Neuronal stem cell (in vitro differentiated cells): ENCODE data around the gene YJU2.

ENCODE experiments used
- DNase-seq: peaks from one replicate; pipeline ENCODE4 v3.0.0-alpha.2; 2013; ENCODE audit warnings: low spot score
- H2AFZ ChIP-seq: one replicate; pipeline ENCODE4 v1.6.1; 2013; ENCODE audit warnings: mild to moderate bottlenecking, low read length, inconsistent platforms
- H2AK5ac ChIP-seq: 2 replicates; pipeline ENCODE4 v1.6.1; 2013; ENCODE audit warnings: low read depth, mild to moderate bottlenecking, inconsistent platforms, low read length, moderate library complexity, mixed read lengths
- H2BK120ac ChIP-seq: 2 replicates; pipeline ENCODE4 v1.6.1; 2013; ENCODE audit warnings: low read depth, mild to moderate bottlenecking, inconsistent platforms, low read length, moderate library complexity, mixed read lengths
- H2BK12ac ChIP-seq: one replicate; pipeline ENCODE4 v1.6.1; 2013; ENCODE audit warnings: low read length, inconsistent platforms
- H2BK15ac ChIP-seq: 2 replicates; pipeline ENCODE4 v1.6.1; 2013; ENCODE audit warnings: mild to moderate bottlenecking, low read length, inconsistent platforms, mixed read lengths
- H2BK5ac ChIP-seq: one replicate; pipeline ENCODE4 v1.6.1; 2013; ENCODE audit warnings: inconsistent platforms, mild to moderate bottlenecking, low read length, moderate library complexity
- H3K14ac ChIP-seq: one replicate; pipeline ENCODE4 v1.6.1; 2013; ENCODE audit warnings: low read length, inconsistent platforms
- H3K18ac ChIP-seq: 2 replicates; pipeline ENCODE4 v1.6.1; 2013; ENCODE audit warnings: low read length, inconsistent platforms
- H3K23ac ChIP-seq: 2 replicates; pipeline ENCODE4 v1.6.1; 2013; ENCODE audit warnings: low read depth, mild to moderate bottlenecking, mixed read lengths, low read length, inconsistent platforms; ENCODE audit not compliant: poor library complexity
- H3K27ac ChIP-seq: replicated peaks from 3 replicates; pipeline ENCODE4 v1.5.1; 2013; ENCODE audit warnings: low read length, inconsistent platforms
- H3K27me3 ChIP-seq, 3 experiments: 2 replicates each; pipeline ENCODE4 v1.6.1; 2013; ENCODE audit warnings: low read length in 3 of 3, mild to moderate bottlenecking in 2 of 3, inconsistent platforms in 1 of 3, low read depth in 1 of 3, mixed read lengths in 1 of 3, moderate library complexity in 1 of 3; ENCODE audit not compliant: control insufficient read depth in 3 of 3, insufficient read depth in 3 of 3
- H3K36me3 ChIP-seq, 2 donors: replicated peaks in 1 of 2; 2 replicates each; pipeline ENCODE4 v1.6.1; 2013; ENCODE audit warnings: low read length in 2 of 2; ENCODE audit not compliant: control insufficient read depth in 2 of 2, insufficient read depth in 2 of 2
- H3K4ac ChIP-seq: 2 replicates; pipeline ENCODE4 v1.6.1; 2013; ENCODE audit warnings: inconsistent platforms, mild to moderate bottlenecking, low read length, moderate library complexity
- H3K4me1 ChIP-seq, 2 donors: 1 replicate in 1 of 2; 2 replicates in 1 of 2; pipeline ENCODE4 v1.6.1; 2013; ENCODE audit warnings: low read length in 2 of 2, low read depth in 1 of 2; ENCODE audit not compliant: control insufficient read depth in 2 of 2, insufficient read depth in 1 of 2
- H3K4me2 ChIP-seq: one replicate; pipeline ENCODE4 v1.6.1; 2013; ENCODE audit warnings: mild to moderate bottlenecking, low read length, inconsistent platforms; ENCODE audit not compliant: insufficient read depth, poor library complexity, severe bottlenecking
- H3K4me3 ChIP-seq, 2 donors: 2 replicates each; pipeline ENCODE4 v1.5.1; 2013; ENCODE audit warnings: low read length in 2 of 2, mild to moderate bottlenecking in 2 of 2, inconsistent platforms in 1 of 2, moderate library complexity in 1 of 2
- H3K79me1 ChIP-seq: one replicate; pipeline ENCODE4 v1.6.1; 2013; ENCODE audit warnings: low read depth, mild to moderate bottlenecking, inconsistent platforms, low read length, moderate library complexity
- H3K9ac ChIP-seq: one replicate; pipeline ENCODE4 v1.6.1; 2013; ENCODE audit warnings: mild to moderate bottlenecking, low read depth, low read length, inconsistent platforms; ENCODE audit not compliant: poor library complexity
- H3K9me3 ChIP-seq, 2 donors: replicated peaks in 1 of 2; 2 replicates each; pipeline versions ENCODE3 to v1.6.1; 2013; ENCODE audit warnings: low read length in 2 of 2, mild to moderate bottlenecking in 2 of 2, inconsistent platforms in 1 of 2, low read depth in 1 of 2, mixed read lengths in 1 of 2, moderate library complexity in 1 of 2; ENCODE audit not compliant: control insufficient read depth in 2 of 2, insufficient read depth in 1 of 2
- H4K8ac ChIP-seq: one replicate; pipeline ENCODE4 v1.6.1; 2013; ENCODE audit warnings: low read depth, mild to moderate bottlenecking, inconsistent platforms, low read length, moderate library complexity
- H4K91ac ChIP-seq: one replicate; pipeline ENCODE4 v1.6.1; 2013; ENCODE audit warnings: low read length, low read depth, mild to moderate bottlenecking, inconsistent platforms; ENCODE audit not compliant: poor library complexity
- WGBS, 2 donors: extraction: QIAGEN DNeasy Blood & Tissue Kit; methylation state at CpG; one replicate each; pipeline ENCODE4 v1.1.7; 2013; ENCODE audit warnings: missing lambda C conversion rate in 2 of 2, mixed read lengths in 1 of 2; ENCODE audit not compliant: insufficient read length in 2 of 2, insufficient replicate concordance in 1 of 2; ENCODE audit errors: extremely low coverage in 2 of 2; 5-methylcytosine and 5-hydroxymethylcytosine counted together

YJU2 gene

DNA sequence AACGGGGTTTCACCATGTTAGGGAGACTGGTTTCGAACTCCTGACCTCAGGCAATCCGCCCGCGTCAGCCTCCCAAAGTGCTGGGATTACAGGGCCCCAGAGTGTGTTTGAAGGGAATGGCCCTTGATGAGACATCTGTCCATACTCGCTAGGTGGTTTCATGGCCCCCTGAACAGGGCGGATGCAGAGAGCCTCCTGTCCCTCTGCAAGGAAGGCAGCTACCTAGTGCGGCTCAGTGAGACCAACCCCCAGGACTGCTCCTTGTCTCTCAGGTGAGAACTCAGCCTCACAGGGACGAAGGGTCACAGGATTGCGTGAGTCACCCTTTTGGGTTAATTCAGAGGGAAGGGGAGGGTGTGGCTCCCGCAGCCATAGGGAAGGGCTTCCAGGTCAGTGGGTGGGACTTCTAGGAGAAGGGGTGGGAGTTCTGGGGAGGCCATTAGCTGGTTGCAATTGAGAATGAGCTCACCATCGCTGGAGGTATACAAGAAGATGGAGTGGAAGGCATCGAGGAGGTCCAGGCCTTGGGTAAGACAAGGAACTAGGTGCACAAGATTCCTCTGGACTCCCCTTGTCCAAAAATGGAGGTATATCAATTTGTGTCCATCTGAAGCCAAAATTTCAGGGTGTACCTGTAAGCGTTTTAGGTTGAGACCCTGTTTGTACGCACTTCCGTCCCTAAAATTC is 41.4 kb downstream of the YJU2 start:
- no peak overlapping the region for H3K27ac ChIP-seq
- no peak for DNase-seq

GRCh38 chr19:4291184-4291732 is 44.4 kb downstream of the YJU2 start:
- no peak overlapping the region for H2BK120ac ChIP-seq
- no peak overlapping the region for H2BK15ac ChIP-seq
- H3K27me3 ChIP-seq = no peaks in the 10 kb centered on the region
- no peak overlapping the region for H2BK12ac ChIP-seq
- no peak for DNase-seq
- no peak overlapping the region for H3K27ac ChIP-seq
- no peak overlapping the region for H4K8ac ChIP-seq
- WGBS, 2 donors = no CpG with 5 or more reads among the region's 8 CpGs
- no peaks in the 10 kb centered on the region for H3K79me1 ChIP-seq
- H2AK5ac ChIP-seq = peak overlapping the region; percentile 81
- H3K18ac ChIP-seq = peak overlapping the region; percentile 74
- H2AFZ ChIP-seq = peak overlapping the region; percentile 11
- no peak overlapping the region for H4K91ac ChIP-seq
- no peak overlapping the region for H3K14ac ChIP-seq
- H3K36me3 ChIP-seq = peaks cover 0 to 24% of the 10 kb centered on the region in 2 donors
- H2BK5ac ChIP-seq = no peak overlapping the region
- no peaks in the 10 kb centered on the region for H3K9me3 ChIP-seq
- no peak overlapping the region for H3K4me3 ChIP-seq
- H3K23ac ChIP-seq = no peak overlapping the region
- no peak overlapping the region for H3K4me2 ChIP-seq
- peaks cover 7% of the 10 kb centered on the region in 2 donors for H3K4me1 ChIP-seq
- no peak overlapping the region for H3K9ac ChIP-seq
- no peak overlapping the region for H3K4ac ChIP-seq

More for the DNA sequence above, 41.4 kb downstream of the YJU2 start:
- Histone ChIP-seq H2AFZ (no peak overlapping the region), H3K4me1 (peaks cover 7 to 9% of the 10 kb centered on the region in 2 donors), H4K8ac (no peak overlapping the region), H3K4me2 (no peak overlapping the region), H3K18ac (no peak overlapping the region), H2BK12ac (no peak overlapping the region), H2BK5ac (no peak overlapping the region), H2AK5ac (no peak overlapping the region), H3K36me3 (peaks cover 0 to 37% of the 10 kb centered on the region in 2 donors), H3K4ac (no peak overlapping the region), H3K14ac (no peak overlapping the region), H3K79me1 (no peaks in the 10 kb centered on the region), H3K27me3 (peaks cover 0 to 3% (median 0%) of the 10 kb centered on the region in 3 experiments), H4K91ac (no peak overlapping the region), H3K4me3 (no peak overlapping the region), H2BK120ac (no peak overlapping the region), H2BK15ac (no peak overlapping the region), H3K23ac (peak overlapping the region; percentile 58), H3K9me3 (no peaks in the 10 kb centered on the region), H3K9ac (no peak overlapping the region)
- no CpG with 5 or more reads among the region's 16 CpGs for WGBS, 2 donors

DNA sequence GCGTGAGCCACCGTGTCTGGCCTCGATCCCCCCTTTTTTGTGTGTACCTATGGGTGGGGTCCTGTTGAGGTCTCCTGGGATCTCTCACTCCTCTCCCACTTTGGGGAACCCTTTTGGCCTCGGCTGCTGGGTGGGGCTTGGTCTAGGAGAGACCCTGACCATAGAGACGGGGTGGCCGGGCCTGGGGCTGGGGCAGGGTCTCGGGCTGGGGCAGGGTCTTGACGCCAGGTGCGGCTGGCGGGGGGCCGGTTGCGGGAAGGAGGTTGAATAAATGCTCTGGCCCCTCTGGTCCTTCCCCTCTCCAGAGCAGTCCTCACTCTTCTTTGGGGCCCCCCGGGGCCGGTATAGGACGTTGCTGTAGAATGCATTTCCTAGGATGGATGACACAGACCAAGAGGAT is 45.6 kb downstream of the YJU2 start:
- H2AFZ ChIP-seq = no peak overlapping the region
- H3K4me1 ChIP-seq = peaks cover 7% of the 10 kb centered on the region in 2 donors
- H2BK12ac ChIP-seq = no peak overlapping the region
- no peak overlapping the region for H2BK120ac ChIP-seq
- peaks cover 0 to 18% of the 10 kb centered on the region in 2 donors for H3K36me3 ChIP-seq
- no peak overlapping the region for H2BK5ac ChIP-seq
- H3K23ac ChIP-seq = no peak overlapping the region
- no peak overlapping the region for H2BK15ac ChIP-seq
- no peaks in the 10 kb centered on the region for H3K9me3 ChIP-seq
- peak overlapping the region; percentile 28 for H3K18ac ChIP-seq
- no peak overlapping the region for H3K27ac ChIP-seq
- peak overlapping the region; percentile 70 for H2AK5ac ChIP-seq
- H3K4me3 ChIP-seq = no peak overlapping the region
- H3K4me2 ChIP-seq = no peak overlapping the region
- H3K14ac ChIP-seq = no peak overlapping the region
- no peak overlapping the region for H4K91ac ChIP-seq
- no peak overlapping the region for H3K4ac ChIP-seq
- no CpG with 5 or more reads among the region's 15 CpGs for WGBS, 2 donors
- H3K79me1 ChIP-seq = no peaks in the 10 kb centered on the region
- H4K8ac ChIP-seq = no peak overlapping the region
- H3K9ac ChIP-seq = no peak overlapping the region
- H3K27me3 ChIP-seq = no peaks in the 10 kb centered on the region
- DNase-seq = no peak

- H4K91ac ChIP-seq = no peak overlapping the region
Observed at GRCh38 chr19:4294389-4294788, 47.5 kb downstream of the YJU2 start.

More at GRCh38 chr19:4294389-4294788, 47.5 kb downstream of the YJU2 start:
- H2BK5ac ChIP-seq = no peak overlapping the region
- H3K36me3 ChIP-seq = peaks cover 0 to 7% of the 10 kb centered on the region in 2 donors
- H3K27me3 ChIP-seq = no peaks in the 10 kb centered on the region
- no peak overlapping the region for H3K27ac ChIP-seq
- WGBS, 2 donors = no CpG with 5 or more reads among the region's 10 CpGs
- no peak overlapping the region for H2BK120ac ChIP-seq
- no peaks in the 10 kb centered on the region for H3K9me3 ChIP-seq
- DNase-seq = no peak
- H2AK5ac ChIP-seq = peak overlapping the region; percentile 35
- peak overlapping the region; percentile 58 for H2BK12ac ChIP-seq
- H3K4me3 ChIP-seq = no peak overlapping the region
- no peak overlapping the region for H2AFZ ChIP-seq
- H3K14ac ChIP-seq = no peak overlapping the region
- peak overlapping the region; percentile 11 for H3K4me2 ChIP-seq
- H2BK15ac ChIP-seq = no peak overlapping the region
- peak overlapping the region; percentile 28 for H3K18ac ChIP-seq
- no peak overlapping the region for H3K9ac ChIP-seq
- peaks cover 7% of the 10 kb centered on the region in 2 donors for H3K4me1 ChIP-seq
- peak overlapping the region; percentile 73 for H3K23ac ChIP-seq
- H3K79me1 ChIP-seq = no peaks in the 10 kb centered on the region
- H4K8ac ChIP-seq = no peak overlapping the region
- peak overlapping the region; percentile 11 for H3K4ac ChIP-seq
